HG03280 (cell line): ENCODE results near the gene GPATCH3.
"Not testable (repeated sequence)": the region's sequence is repeated elsewhere in the genome, so short reads cannot be mapped to it uniquely, and the experiment has no call there.

ENCODE experiments used
- ATAC-seq: cut with Tn5 transposase; IDR thresholded peaks from one replicate; pipeline ENCODE4 v1.9.1; 2021; ENCODE audit warnings: mild to moderate bottlenecking, moderate library complexity; ENCODE audit not compliant: unreplicated experiment

GPATCH3 gene

GRCh38 chr1:26874896-26875295 lies 25.4 kb downstream of the GPATCH3 start:
- no peak for ATAC-seq

- ATAC-seq = not testable (repeated sequence)
Measured at GRCh38 chr1:26873097-26873496, 27.2 kb downstream of the GPATCH3 start.

- ATAC-seq = peak; percentile 93
Measured at GRCh38 chr1:26864610-26865480, 35.4 kb downstream of the GPATCH3 start.

GRCh38 chr1:26863685-26864077 lies 36.6 kb downstream of the GPATCH3 start:
- ATAC-seq = no peak

- ATAC-seq = no peak
Measured at GRCh38 chr1:26862781-26863684, 37.2 kb downstream of the GPATCH3 start, which contains the start of gene SFN. Gene SFN, plus strand, starts transcription at chr1:26863149. Its CDS starts 64 bp downstream, at chr1:26863213.

GRCh38 chr1:26861889-26862378 lies 38.3 kb downstream of the GPATCH3 start:
- no peak for ATAC-seq

- ATAC-seq = no peak
Measured at GRCh38 chr1:26861286-26861701, 39.0 kb downstream of the GPATCH3 start.

GRCh38 chr1:26858891-26859640 lies 41.2 kb downstream of the GPATCH3 start:
- ATAC-seq = no peak

GRCh38 chr1:26858160-26858559 lies 42.1 kb downstream of the GPATCH3 start:
- no peak for ATAC-seq

- no peak for ATAC-seq
Measured at GRCh38 chr1:26857473-26858060, 42.7 kb downstream of the GPATCH3 start.

GRCh38 chr1:26856604-26857469 lies 43.4 kb downstream of the GPATCH3 start:
- no peak for ATAC-seq

- no peak for ATAC-seq
Measured at GRCh38 chr1:26856181-26856580, 44.1 kb downstream of the GPATCH3 start.

GRCh38 chr1:26855636-26856035 lies 44.6 kb downstream of the GPATCH3 start:
- ATAC-seq = no peak

- ATAC-seq = no peak
Measured at GRCh38 chr1:26854906-26855305, 45.4 kb downstream of the GPATCH3 start.

GRCh38 chr1:26853600-26853999 lies 46.7 kb downstream of the GPATCH3 start:
- ATAC-seq = no peak

- no peak for ATAC-seq
Measured at GRCh38 chr1:26853156-26853555, 47.1 kb downstream of the GPATCH3 start.

GRCh38 chr1:26852701-26853100 lies 47.6 kb downstream of the GPATCH3 start:
- ATAC-seq = no peak

GRCh38 chr1:26851106-26851684 lies 49.1 kb downstream of the GPATCH3 start:
- no peak for ATAC-seq
